Lung microvascular endothelial cell (primary cell): ENCODE data around the gene NTN1. TPM values are rescaled to one million over a fixed set of nuclear protein-coding genes. Genes with fewer than 3 reads are reported as not detected.

Source experiments
- DNase-seq, 2 donors: peaks; one replicate each; pipeline versions ENCODE4 v3.0.0 to v3.0.0-alpha.2; 2010; ENCODE audit warnings: low read depth in 2 of 2
- total RNA-seq: library from RNA; depleted of rRNA; stranded (reverse); fragments of >200 nt; gene quantifications from 2 replicates; pipeline ENCODE4 v1.2.1, GENCODE V29; 2014

Gene NTN1
- total RNA-seq, 1 donor from 2014 or later = 0.40 TPM

GRCh38 chr17:9230861-9231260, 209.6 kb downstream of the NTN1 start:
- no peak for DNase-seq

GRCh38 chr17:9231449-9232154, 210.3 kb downstream of the NTN1 start:
- no peak for DNase-seq

DNA sequence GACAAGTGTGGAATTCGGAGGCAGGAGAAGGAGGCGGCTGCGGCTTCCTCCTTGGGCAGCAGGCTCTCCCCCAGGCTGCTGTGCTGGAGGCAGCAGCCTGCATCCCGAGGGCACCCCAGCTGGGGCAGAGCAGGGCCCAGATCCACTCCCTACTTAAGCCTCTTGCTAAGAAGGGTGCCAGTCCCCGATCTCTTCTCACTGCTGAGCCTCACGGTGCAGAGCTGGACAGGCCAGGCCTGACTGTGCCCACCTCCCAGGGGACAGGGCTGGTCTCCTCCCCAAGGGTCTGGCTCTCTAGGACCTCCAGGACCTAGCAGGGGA, 210.8 kb downstream of the NTN1 start:
- DNase-seq = no peak

DNA sequence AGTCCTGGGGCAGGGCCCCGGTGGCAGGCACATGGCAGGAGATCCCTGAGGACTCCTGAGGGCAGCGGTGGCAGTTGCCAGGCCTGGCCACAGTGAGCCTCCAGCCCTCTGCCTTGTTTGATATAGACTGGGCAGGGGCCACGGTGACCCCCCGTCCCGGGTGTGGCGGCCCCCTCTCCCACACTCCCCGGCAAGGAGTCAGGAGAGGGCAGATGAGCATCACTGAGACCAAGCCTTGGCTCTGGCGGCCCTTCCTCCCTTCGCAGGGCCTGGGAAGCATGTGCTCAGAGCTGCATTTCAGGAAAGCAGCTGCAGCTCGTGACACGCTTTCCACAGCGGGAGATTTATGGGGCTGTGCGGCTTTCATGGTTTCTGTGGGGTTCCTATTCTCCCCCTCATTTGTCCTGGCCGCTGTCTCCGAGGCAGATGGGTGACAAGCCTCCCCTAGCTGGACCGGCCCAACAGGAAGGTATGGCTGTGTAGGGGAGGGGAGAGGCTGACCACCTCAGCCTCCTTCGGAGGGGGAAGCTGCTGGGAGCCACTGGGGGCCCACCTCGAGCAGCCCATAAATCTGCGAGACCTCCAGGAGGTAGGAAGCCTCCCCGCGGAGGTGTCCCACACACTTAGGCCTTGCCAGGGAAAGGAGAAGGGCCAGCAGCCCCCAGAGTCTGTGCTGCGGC, 211.4 kb downstream of the NTN1 start:
- no peak for DNase-seq

GRCh38 chr17:9233271-9233599, 211.9 kb downstream of the NTN1 start:
- no peak for DNase-seq

DNA sequence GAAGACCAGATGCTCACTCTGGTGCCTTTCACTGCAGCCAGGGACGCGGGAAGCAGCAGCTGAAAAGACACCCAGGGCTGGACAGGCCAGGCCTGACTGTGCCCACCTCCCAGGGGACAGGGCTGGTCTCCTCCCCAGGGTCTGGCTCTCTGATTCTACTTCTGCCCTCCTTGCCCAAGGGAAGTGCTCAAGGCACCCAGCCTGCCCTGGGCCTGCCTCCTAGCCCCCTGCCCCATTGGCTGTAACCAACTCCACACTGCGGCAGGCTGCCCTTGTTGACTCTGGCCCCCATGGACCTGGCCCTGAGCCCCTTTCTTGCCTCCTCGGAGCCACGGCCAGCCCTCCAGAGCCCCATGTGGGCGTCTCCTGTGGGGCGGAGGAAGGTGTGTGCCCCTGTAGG, 212.5 kb downstream of the NTN1 start:
- no peak for DNase-seq

DNA sequence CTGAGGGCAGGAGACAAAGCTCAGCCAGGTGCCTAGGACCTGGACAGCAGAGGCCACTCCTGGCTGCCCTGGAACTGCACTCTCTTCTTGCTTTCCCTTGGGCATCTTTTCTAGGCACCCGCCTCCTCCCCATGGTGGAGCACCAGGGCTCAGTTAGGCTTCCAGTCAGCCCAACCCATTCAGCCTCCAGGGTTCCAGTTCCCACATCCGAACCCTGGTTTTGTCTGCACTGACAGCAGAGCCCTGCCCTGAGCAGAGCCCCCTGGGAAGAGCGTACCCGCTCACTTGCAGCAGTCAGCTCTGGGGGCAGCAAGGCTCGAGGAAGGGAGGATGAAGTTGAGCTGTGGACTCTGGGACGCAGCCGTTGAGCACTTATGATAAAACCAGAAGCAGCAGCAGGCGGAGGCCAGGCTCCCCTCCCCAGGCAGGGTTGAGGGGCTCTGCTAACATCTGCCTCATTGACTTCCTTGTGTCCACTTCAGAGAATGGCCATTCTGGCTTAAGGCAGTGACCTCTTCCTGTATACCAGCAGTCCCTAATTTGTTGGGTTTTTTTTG, 213.2 kb downstream of the NTN1 start:
- no peak for DNase-seq

DNA sequence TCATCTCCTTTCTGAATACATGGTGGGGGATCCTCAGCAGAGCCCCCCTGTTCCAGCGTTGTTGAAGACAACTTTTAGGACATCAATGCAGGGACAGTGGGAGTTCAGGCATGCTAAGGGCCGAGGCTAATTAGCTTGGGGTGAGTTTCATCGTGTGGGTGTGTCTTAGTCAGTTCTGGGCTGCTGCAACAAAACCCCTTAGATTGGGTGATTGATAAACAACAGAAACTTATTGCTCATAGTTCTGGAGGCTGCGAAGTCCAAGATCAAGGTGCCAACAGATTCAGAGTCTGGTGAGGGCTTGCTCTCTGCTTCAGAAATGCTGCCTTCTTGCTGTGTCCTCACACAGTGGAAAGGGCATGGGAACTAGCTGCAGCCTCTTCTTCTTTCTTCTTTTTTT, 214.0 kb downstream of the NTN1 start:
- DNase-seq = no peak

DNA sequence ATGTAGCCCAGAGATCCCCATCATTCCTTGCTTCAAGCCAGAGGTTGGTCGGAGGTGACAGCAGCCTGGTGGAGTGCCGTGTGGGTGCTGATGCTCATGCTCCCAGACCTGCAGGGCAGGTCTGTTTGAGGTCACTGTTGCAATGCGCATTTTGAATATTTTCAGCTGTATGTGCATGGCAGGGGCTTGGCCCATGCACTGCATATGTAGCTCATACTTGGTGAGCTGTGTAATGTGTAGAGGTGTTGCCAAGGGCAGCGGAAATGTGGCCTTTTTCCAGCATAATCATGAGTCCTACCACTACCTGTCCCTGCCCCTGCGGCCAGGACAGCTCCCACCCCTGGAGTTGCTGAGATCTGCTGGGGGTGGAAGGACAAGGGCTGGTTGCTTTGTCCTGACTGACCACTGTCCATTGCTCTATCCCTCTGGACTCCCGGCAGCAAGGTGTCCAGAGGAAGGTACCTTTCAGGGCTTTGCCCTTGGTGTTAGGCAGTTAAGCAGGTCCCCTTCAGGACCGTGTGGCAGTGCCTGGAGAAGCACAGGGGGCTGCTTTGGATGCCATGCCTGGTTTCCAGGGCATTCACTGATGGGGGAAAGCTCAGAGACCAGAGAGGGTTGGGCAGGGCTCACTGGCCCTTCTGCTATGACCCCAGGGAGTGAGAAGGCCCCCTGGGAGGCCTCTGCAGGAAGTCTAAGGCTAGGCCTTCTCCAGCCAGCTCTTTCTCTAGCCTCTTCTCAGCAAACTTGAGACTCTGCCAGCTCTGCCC, 215.2 kb downstream of the NTN1 start:
- peak in 1 of 2 donors; percentile 83 for DNase-seq

DNA sequence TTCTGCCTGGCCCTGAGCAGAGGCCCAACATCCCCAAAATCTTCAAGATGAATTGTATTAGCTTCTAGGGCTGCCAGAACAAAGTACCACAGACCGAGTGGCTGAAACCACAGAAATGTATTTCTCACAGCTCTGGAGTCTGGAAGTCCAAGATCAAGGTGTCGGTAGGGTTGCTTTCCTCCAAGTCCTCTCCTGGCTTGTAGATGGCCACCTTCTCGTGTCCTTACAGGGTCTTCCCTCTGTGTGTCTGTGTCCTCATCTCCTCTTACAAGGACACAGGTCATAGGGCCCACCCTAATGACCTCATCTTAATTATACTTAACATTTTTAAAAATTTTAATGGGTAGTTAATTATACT, 215.7 kb downstream of the NTN1 start:
- no peak for DNase-seq

DNA sequence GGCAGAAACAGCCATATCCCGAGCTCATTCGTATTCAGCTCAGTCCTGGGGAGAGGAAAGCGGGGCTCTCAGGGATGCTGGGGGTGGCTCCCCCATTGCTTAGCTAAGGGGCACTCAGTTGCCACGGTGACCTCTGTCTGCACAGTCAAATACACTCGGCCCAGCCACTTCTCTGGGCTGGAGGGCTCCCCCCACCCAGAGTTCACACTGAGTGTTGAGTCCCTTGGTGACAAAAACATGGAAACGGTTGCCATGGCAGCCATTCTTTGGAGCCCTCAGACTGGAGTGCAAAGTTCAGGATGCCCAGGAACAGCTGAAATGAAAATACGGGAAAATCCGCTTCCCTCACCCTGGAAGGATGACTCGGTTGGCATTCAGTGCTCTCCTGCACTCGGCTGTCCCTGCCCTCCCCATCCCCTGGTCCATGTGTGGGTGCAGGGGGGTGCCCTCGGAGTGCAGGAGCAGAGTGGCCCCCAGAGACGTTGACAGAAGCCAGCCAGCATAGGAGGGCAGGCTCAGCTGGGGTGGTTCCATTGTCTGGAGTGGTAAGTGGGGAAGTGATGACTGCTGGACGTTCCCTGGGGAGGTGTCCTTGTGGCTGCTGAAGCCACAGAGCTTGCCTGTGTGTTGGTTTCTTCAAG, 216.5 kb downstream of the NTN1 start:
- peak in 1 of 2 donors; percentile 58 for DNase-seq

DNA sequence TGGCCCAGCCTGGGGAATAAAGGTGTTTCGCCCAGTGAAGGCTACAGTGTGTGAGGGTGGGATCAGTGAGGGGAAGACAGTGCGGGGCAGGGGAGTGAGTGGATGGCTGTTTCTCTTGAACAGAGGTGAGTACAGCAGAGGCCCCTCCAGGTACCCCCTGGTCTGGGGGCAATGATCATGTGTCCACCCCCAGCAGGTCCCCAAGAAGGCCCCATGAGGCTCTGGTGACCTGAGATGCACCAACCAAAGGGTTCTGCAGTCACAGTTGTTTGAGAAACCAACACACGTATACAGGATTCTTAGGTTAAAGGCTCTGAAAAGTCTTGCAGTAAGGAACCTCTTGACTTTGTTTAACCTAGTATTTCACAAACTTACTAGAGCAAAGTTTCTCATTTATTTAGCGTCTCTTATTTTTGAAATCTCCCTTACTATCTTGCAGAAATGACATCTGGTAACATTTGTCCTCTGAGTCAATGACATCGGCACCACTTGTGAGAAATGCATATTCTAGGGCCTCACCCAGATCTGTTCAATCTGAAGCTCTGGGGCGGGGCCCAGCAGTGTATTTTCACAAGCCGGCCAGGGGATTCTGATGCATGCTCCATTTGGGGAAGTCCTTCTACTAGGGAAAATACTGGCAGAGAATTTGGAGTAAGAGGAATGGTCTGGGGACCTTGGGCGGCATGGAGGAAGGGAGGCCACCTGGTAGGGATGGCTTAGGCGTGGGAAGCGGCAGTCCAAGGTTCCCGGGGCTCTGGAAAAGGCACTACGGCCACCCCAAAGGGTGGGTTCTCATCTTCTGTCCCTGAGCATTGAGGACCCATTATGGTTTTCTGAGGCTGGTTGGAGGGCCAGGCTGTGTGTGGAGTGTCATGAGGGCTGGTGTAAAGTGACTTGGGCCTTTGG, 217.3 kb downstream of the NTN1 start:
- no peak for DNase-seq

GRCh38 chr17:9239246-9239792, 218.0 kb downstream of the NTN1 start:
- no peak for DNase-seq

DNA sequence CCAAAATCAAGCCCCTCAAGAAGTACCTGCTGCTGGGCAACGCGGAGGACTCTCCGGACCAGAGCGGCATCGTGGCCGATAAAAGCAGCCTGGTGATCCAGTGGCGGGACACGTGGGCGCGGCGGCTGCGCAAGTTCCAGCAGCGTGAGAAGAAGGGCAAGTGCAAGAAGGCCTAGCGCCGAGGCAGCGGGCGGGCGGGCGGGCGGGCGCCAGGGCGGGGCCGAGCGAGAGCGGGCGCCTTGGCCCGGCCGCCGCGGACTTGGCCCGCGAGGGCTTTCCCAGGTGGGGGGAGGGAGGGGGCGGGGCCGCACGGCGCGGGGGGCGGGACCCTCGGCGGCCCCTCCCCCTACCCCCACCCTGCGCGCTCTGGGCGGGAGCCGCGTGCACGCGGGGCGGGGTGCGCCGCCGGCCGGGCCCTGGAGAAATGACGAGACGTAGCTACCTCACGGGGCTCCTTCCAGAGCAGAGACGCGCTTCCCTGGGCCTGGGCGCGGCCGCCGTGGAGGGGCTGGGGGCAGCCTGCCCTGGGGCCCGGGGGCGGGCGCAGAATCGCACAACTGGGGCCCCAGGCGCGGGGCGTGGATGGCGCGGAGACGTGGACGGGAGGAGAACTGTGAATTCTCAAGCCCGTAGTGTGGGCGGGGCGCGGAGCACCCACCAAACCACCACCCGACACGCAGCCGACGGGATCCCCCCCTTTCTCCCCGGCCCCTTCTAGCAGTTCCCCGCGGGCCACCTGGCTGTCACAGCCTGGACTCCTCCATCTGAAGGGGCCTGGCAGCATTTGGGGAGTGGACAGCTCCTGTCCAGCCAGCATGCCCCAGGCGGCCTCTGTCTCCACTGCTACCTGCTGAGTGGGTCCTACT, 218.7 kb downstream of the NTN1 start:
- DNase-seq = peak; percentile 64 to 66

DNA sequence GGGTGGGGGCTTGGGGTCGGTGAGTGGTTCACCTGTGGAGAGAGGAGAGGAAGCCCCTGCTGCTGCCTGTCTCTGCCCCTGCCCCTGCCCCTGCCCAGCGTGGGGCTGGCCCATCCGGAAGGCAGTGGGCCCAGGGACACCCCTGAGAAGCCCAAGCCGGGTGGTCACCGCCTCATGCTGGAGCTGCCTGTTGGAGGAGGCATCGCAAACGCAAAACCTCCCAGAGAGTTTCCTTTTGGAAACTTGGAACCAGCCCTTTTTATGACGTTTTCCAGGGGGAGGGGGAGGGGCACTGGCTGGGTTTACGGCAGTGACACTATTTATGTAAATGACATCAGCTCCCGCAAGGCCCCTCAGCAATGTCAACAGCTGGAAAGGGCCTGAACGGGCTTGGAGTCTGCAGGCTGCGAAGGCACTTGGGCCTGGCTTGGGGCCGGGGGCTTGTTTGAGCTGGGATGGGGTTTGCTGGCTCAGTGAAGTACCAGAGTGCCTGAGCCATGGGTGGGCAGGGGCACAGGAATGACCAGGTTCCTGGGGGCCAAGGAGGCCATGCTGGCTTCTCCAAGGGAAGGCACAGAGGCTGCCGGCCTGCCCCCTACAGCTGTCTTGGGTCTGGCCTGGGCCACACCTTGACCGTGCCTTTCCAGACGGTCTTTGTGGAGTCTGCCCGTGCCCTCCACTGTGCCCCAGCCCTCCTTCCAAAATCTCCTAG, 219.5 kb downstream of the NTN1 start:
- peak; percentile 42 to 91 for DNase-seq

- peak in 1 of 2 donors; percentile 39 for DNase-seq
These were observed 220.0 kb downstream of the NTN1 start for GRCh38 chr17:9241371-9241712.

GRCh38 chr17:9241774-9242496, 220.6 kb downstream of the NTN1 start:
- DNase-seq = no peak

DNA sequence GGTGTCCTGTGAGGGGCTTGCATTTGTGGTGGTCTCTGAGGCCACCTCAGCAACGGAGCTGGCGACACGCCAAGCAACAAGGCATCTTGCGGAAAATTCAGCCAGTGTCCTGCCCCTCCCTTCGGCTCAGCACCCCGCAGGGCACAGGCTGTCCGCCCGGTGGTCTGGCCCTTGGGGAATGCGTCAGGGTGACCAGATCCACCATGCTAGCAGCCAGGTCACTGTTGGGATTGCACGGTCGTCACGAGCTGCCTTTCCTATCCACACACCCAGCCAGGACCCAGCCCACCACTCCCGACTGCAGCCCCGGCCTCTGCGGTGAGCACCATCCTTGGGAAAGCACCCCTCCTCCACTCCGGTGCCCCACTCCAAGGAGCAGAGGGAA, 221.2 kb downstream of the NTN1 start:
- DNase-seq = no peak

DNA sequence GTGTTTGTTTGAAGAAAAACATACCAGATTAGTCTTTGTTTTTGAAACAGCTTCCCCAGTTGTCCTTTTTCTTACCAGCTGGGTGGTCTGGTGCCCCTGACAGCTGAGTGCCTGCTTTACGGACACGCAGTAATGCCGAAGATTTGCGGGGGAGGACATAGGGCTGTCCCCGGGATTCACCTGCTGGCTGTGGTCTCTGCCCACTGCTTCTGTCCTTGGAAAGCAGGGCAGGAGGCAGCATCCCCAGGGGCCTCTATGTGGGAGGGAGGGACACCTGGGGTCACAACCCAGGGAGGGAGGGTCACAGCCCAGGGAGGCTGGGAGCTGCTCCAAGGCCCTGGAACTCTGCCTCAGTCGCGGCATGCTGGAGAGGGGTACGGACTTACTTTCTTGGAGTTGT, 221.7 kb downstream of the NTN1 start:
- DNase-seq = no peak
